Endothelial cell of umbilical vein (primary cell): ENCODE data around the gene LSM2.

Source experiments
- EZH2 ChIP-seq: IDR thresholded peaks from 2 replicates; pipeline ENCODE4 v1.6.1; 2012; ENCODE audit warnings: borderline replicate concordance, low read depth, mild to moderate bottlenecking, moderate library complexity, low read length, inconsistent platforms; ENCODE audit not compliant: severe bottlenecking
- FOS ChIP-seq: IDR thresholded peaks from 2 replicates; pipeline ENCODE4 v1.6.1; 2011; ENCODE audit warnings: mild to moderate bottlenecking, low read length, moderate library complexity, borderline replicate concordance; ENCODE audit not compliant: insufficient read depth
- MAX ChIP-seq: IDR thresholded peaks from 2 replicates; pipeline ENCODE4 v1.6.1; 2011; ENCODE audit not compliant: insufficient read depth, insufficient read length
- MYC ChIP-seq: IDR thresholded peaks from one replicate; pipeline ENCODE4 v1.6.1; 2011; ENCODE audit warnings: mild to moderate bottlenecking, low read depth, low read length
- POLR2A ChIP-seq: IDR thresholded peaks from 2 replicates; pipeline ENCODE4 v1.6.1; 2012; ENCODE audit warnings: low read depth, mild to moderate bottlenecking, control low read depth, low read length
- POLR2AphosphoS5 ChIP-seq: IDR thresholded peaks from 2 replicates; pipeline ENCODE4 v1.6.1; 2012; ENCODE audit warnings: low read depth, mild to moderate bottlenecking, control low read depth, low read length, moderate library complexity; ENCODE audit not compliant: insufficient read depth
- TF ChIP-seq, protein P1 (sequence below), 2 donors: IDR thresholded peaks; 1 replicate in 1 of 2; 2 replicates in 1 of 2; pipeline ENCODE4 v1.5.1; 2011; ENCODE audit warnings: low read length in 2 of 2, mild to moderate bottlenecking in 2 of 2, moderate library complexity in 2 of 2, control low read depth in 1 of 2, inconsistent platforms in 1 of 2, low read depth in 1 of 2; ENCODE audit not compliant: insufficient read depth in 1 of 2; ENCODE audit errors: extremely low read depth in 1 of 2

GRCh38 chr6:31826793-31827285 is 20.1 kb upstream of the LSM2 start:
- TF ChIP-seq MYC (no peak), POLR2AphosphoS5 (peak; percentile 39), EZH2 (no peak), POLR2A (no peak), MAX (no peak), FOS (no peak)
- TF ChIP-seq, protein P1, sequence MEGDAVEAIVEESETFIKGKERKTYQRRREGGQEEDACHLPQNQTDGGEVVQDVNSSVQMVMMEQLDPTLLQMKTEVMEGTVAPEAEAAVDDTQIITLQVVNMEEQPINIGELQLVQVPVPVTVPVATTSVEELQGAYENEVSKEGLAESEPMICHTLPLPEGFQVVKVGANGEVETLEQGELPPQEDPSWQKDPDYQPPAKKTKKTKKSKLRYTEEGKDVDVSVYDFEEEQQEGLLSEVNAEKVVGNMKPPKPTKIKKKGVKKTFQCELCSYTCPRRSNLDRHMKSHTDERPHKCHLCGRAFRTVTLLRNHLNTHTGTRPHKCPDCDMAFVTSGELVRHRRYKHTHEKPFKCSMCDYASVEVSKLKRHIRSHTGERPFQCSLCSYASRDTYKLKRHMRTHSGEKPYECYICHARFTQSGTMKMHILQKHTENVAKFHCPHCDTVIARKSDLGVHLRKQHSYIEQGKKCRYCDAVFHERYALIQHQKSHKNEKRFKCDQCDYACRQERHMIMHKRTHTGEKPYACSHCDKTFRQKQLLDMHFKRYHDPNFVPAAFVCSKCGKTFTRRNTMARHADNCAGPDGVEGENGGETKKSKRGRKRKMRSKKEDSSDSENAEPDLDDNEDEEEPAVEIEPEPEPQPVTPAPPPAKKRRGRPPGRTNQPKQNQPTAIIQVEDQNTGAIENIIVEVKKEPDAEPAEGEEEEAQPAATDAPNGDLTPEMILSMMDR (IDR thresholded peaks at IDR 0.05; ENCODE audit: extremely low read depth in 1 of 2, insufficient read depth in 1 of 2, low read depth in 1 of 2, low read length in 2 of 2), result no peak
